IMR-90 (cell line): ENCODE results near the gene ZMIZ1. TPM values are rescaled to one million over a fixed set of nuclear protein-coding genes. Genes with fewer than 3 reads are reported as not detected.

Experiments
- ATAC-seq: fragments of 200-7000 bp; cut with Tn5 transposase; 2 replicates; pipeline ENCODE4 v1.9.1; 2020; ENCODE audit warnings: low read depth, mild to moderate bottlenecking, moderate library complexity
- BruUV-seq: library from RNA; stranded (reverse); fragments of 400-500 nt; replicated peaks from 2 replicates; lab custom pipeline; 2021; lab: Mats Ljungman, UMichigan
- CTCF ChIA-PET: fragments of 300-600 bp; formaldehyde crosslinking; extraction: SDS; loops from one replicate; lab custom pipeline; 2021; ENCODE audit warnings: antibody characterized with exemption; lab: Yijun Ruan, JAX
- POLR2A ChIA-PET: fragments of 300-600 bp; sonication (Branson Sonifier 250); formaldehyde crosslinking; loops from one replicate; lab custom pipeline; 2022; ENCODE audit warnings: antibody characterized with exemption; ENCODE audit not compliant: unreplicated experiment; lab: Charles Lee
- DNase-seq: peaks from one replicate; pipeline ENCODE4 v3.0.0; 2013
- H2AFZ ChIP-seq: replicated peaks from 2 replicates; pipeline ENCODE3; 2013; ENCODE audit warnings: low read length, mild to moderate bottlenecking; ENCODE audit not compliant: poor library complexity
- H2AK5ac ChIP-seq: 2 replicates; pipeline ENCODE4 v1.6.1; 2013; ENCODE audit warnings: low read depth, low read length, inconsistent platforms
- H2AK9ac ChIP-seq: replicated peaks from 2 replicates; pipeline ENCODE3; 2013; ENCODE audit warnings: mild to moderate bottlenecking, low read depth, low read length, moderate library complexity; ENCODE audit not compliant: poor library complexity
- H2BK120ac ChIP-seq: 2 replicates; pipeline ENCODE4 v1.6.1; 2013; ENCODE audit warnings: low read depth, low read length, inconsistent platforms
- H2BK15ac ChIP-seq: 3 replicates; pipeline ENCODE4 v1.6.1; 2013; ENCODE audit warnings: low read depth, low read length, inconsistent platforms
- H2BK20ac ChIP-seq: 2 replicates; pipeline ENCODE4 v1.6.1; 2013; ENCODE audit warnings: low read depth, mild to moderate bottlenecking, inconsistent platforms, low read length, moderate library complexity
- H2BK5ac ChIP-seq: 2 replicates; pipeline ENCODE4 v1.6.1; 2013; ENCODE audit warnings: mild to moderate bottlenecking, low read depth, low read length, inconsistent platforms; ENCODE audit not compliant: poor library complexity, severe bottlenecking
- H3K14ac ChIP-seq: replicated peaks from 2 replicates; pipeline ENCODE4 v1.6.1; 2013; ENCODE audit warnings: low read depth, low read length, inconsistent platforms
- H3K18ac ChIP-seq: 2 replicates; pipeline ENCODE4 v1.6.1; 2013; ENCODE audit warnings: low read depth, low read length, control low read depth
- H3K23ac ChIP-seq: 2 replicates; pipeline ENCODE4 v1.6.1; 2013; ENCODE audit warnings: low read depth, low read length, inconsistent platforms
- H3K27ac ChIP-seq: 2 replicates; pipeline ENCODE4 v1.5.1; 2013; ENCODE audit warnings: mild to moderate bottlenecking, control low read depth, low read length; ENCODE audit not compliant: insufficient read depth
- H3K27me3 ChIP-seq: 2 replicates; pipeline ENCODE4 v1.6.1; 2013; ENCODE audit warnings: low read length; ENCODE audit not compliant: control insufficient read depth, insufficient read depth
- H3K36me3 ChIP-seq: 2 replicates; pipeline ENCODE4 v1.6.1; 2013; ENCODE audit warnings: low read length, mixed read lengths; ENCODE audit not compliant: control insufficient read depth, insufficient read depth
- H3K4ac ChIP-seq: 2 replicates; pipeline ENCODE4 v1.6.1; 2013; ENCODE audit warnings: low read depth, low read length, inconsistent platforms
- H3K4me1 ChIP-seq: 2 replicates; pipeline ENCODE4 v1.6.1; 2013; ENCODE audit warnings: low read length, mixed read lengths; ENCODE audit not compliant: control insufficient read depth, insufficient read depth
- H3K4me2 ChIP-seq: 2 replicates; pipeline ENCODE4 v1.6.1; 2013; ENCODE audit warnings: low read depth, mild to moderate bottlenecking, control low read depth, low read length, moderate library complexity
- H3K4me3 ChIP-seq: 2 replicates; pipeline ENCODE4 v1.5.1; 2013; ENCODE audit warnings: low read depth, mild to moderate bottlenecking, control low read depth, low read length, moderate library complexity; ENCODE audit not compliant: insufficient read depth
- H3K56ac ChIP-seq: 2 replicates; pipeline ENCODE4 v1.6.1; 2013; ENCODE audit warnings: low read length, inconsistent platforms; ENCODE audit not compliant: insufficient read depth; ENCODE audit errors: extremely low read depth
- H3K79me1 ChIP-seq, 2 experiments: 2 replicates each; pipeline ENCODE4 v1.6.1; 2013; ENCODE audit warnings: low read length in 2 of 2, inconsistent platforms in 1 of 2, low read depth in 1 of 2
- H3K9ac ChIP-seq: 2 replicates; pipeline ENCODE4 v1.6.1; 2013; ENCODE audit warnings: low read depth, low read length, control low read depth
- H3K9me1 ChIP-seq: 2 replicates; pipeline ENCODE4 v1.6.1; 2013; ENCODE audit warnings: low read length, inconsistent platforms; ENCODE audit not compliant: insufficient read depth
- H3K9me3 ChIP-seq: 2 replicates; pipeline ENCODE4 v1.6.1; 2013; ENCODE audit warnings: low read length; ENCODE audit not compliant: control insufficient read depth, insufficient read depth
- H4K20me1 ChIP-seq: 2 replicates; pipeline ENCODE4 v1.6.1; 2013; ENCODE audit warnings: low read length, inconsistent platforms; ENCODE audit not compliant: insufficient read depth
- H4K5ac ChIP-seq: 2 replicates; pipeline ENCODE4 v1.6.1; 2013; ENCODE audit warnings: mild to moderate bottlenecking, low read depth, low read length, control low read depth
- H4K8ac ChIP-seq, 2 experiments: 2 replicates each; pipeline ENCODE4 v1.6.1; 2013; ENCODE audit warnings: low read depth in 2 of 2, low read length in 2 of 2, control low read depth in 1 of 2, inconsistent platforms in 1 of 2
- H4K91ac ChIP-seq: 2 replicates; pipeline ENCODE4 v1.6.1; 2013; ENCODE audit warnings: low read depth, low read length, inconsistent platforms; ENCODE audit not compliant: insufficient read depth
- BHLHE40 ChIP-seq: fragments of 150-350 bp; IDR thresholded peaks from 2 replicates; pipeline ENCODE4 v1.6.1; 2016; ENCODE audit warnings: mild to moderate bottlenecking, low read depth, low read length
- CEBPB ChIP-seq: IDR thresholded peaks from 2 replicates; pipeline ENCODE4 v1.6.1; 2012; ENCODE audit warnings: low read depth, low read length, improper control_type of control experiment
- CHD1 ChIP-seq: IDR thresholded peaks from 2 replicates; pipeline ENCODE4 v1.6.1; 2012; ENCODE audit warnings: low read depth, low read length, improper control_type of control experiment
- CTCF ChIP-seq: conservative IDR thresholded peaks from 2 replicates; pipeline ENCODE4 v1.5.1; 2012; ENCODE audit warnings: mild to moderate bottlenecking, low read depth, low read length, improper control_type of control experiment
- MAZ ChIP-seq: IDR thresholded peaks from 2 replicates; pipeline ENCODE4 v1.6.1; 2012; ENCODE audit warnings: low read depth, mild to moderate bottlenecking, low read length, improper control_type of control experiment, moderate library complexity, borderline replicate concordance
- NFE2L2 ChIP-seq: fragments of 150-350 bp; IDR thresholded peaks from 2 replicates; pipeline ENCODE4 v1.6.1; 2016; ENCODE audit warnings: low read depth, mild to moderate bottlenecking, low read length
- RAD21 ChIP-seq: IDR thresholded peaks from 2 replicates; pipeline ENCODE4 v1.6.1; 2012; ENCODE audit warnings: low read length, improper control_type of control experiment
- SMC3 ChIP-seq: fragments of 150-350 bp; IDR thresholded peaks from 2 replicates; pipeline ENCODE4 v1.6.1; 2016; ENCODE audit warnings: low read depth, mild to moderate bottlenecking, antibody characterized with exemption, low read length, moderate library complexity
- WGBS, 2 experiments: methylation state at CpG; one replicate each; pipeline versions ENCODE4 v1.1.5 to v1.1.7; 2013; ENCODE audit warnings: missing lambda C conversion rate in 2 of 2; ENCODE audit not compliant: insufficient read length in 1 of 2; ENCODE audit errors: extremely low coverage in 2 of 2; 5-methylcytosine and 5-hydroxymethylcytosine counted together
- dilution Hi-C: fragments of 300-500 bp; cut with HindIII; formaldehyde crosslinking; loops from one replicate; pipeline ENCODE4 v1.14.3; 2018; ENCODE audit warnings: low sequenced_read_pairs; ENCODE audit not compliant: unreplicated experiment
- in situ Hi-C: fragments of 300-500 bp; cut with MboI; formaldehyde crosslinking; loops from 3 replicates; pipeline ENCODE4 v1.14.3; 2019; ENCODE audit warnings: low sequenced_read_pairs, inconsistent platforms, mixed read lengths
- intact Hi-C: fragments of 100-400 bp; cut with micrococcal nuclease; formaldehyde crosslinking; loops from 2 replicates; pipeline ENCODE4 v1.10.0; 2022
- polyA plus RNA-seq, 3 experiments: library from polyadenylated mRNA; depleted of rRNA; stranded (reverse); fragments of >200 nt; gene quantifications; 2 replicates each; pipeline ENCODE4 v1.2.3, GENCODE V29; 2012; ENCODE audit warnings: low replicate concordance in 1 of 3
- total RNA-seq: library from RNA; depleted of rRNA; stranded (reverse); fragments of >200 nt; gene quantifications from 2 replicates; pipeline ENCODE4 v1.2.3, GENCODE V29; 2012

ZMIZ1 gene
- total and polyA plus RNA-seq, 2 of the 4 experiments (the other 2 are of a cell fraction) = 6.6 to 48.7 TPM

GRCh38 chr10:79139124-79139835 lies 70.5 kb downstream of the ZMIZ1 start (continued):
- TF ChIP-seq CTCF = no peak

GRCh38 chr10:79140085-79140793 lies 71.5 kb downstream of the ZMIZ1 start:
- Histone ChIP-seq H2AK9ac (peak overlapping the region; percentile 90), H3K56ac (peak overlapping the region; percentile 94; the same call in 1 of the 2 replicates), H3K27ac (peak overlapping the region; percentile 96), H3K27me3 (no peaks in the 10 kb centered on the region), H3K79me1 (peaks cover 41 to 92% of the 10 kb centered on the region in 2 experiments), H3K4me2 (no peak overlapping the region), H3K23ac (peak overlapping the region; percentile 98), H2BK15ac (peak overlapping the region; percentile 72; the same call in 2 of the 3 replicates), H4K91ac (peak overlapping the region; percentile 88), H3K9me1 (peaks cover 52% of the 10 kb centered on the region), H2AFZ (peak overlapping the region; percentile 34), H4K20me1 (0 out of 2 replicates have a peak, but pooled peaks cover 15% of the 10 kb centered on the region), H3K9ac (peak overlapping the region; percentile 61), H2BK120ac (peak overlapping the region; percentile 93), H2BK5ac (peak overlapping the region; percentile 89), H3K18ac (peak overlapping the region; percentile 71), H3K14ac (peak overlapping the region; percentile 93), H3K4me1 (peaks cover 72% of the 10 kb centered on the region), H4K8ac (peak overlapping the region; percentile 65 to 94), H4K5ac (peak overlapping the region; percentile 58), H2AK5ac (peak overlapping the region; percentile 97), H2BK20ac (peak overlapping the region; percentile 75), H3K4ac (peak overlapping the region; percentile 96), H3K9me3 (no peaks in the 10 kb centered on the region), H3K4me3 (no peak overlapping the region), H3K36me3 (peaks cover 43% of the 10 kb centered on the region)
- WGBS, 2 experiments = 94 to 96% methylated on average over 1 to 4 of the region's 7 CpGs
- CTCF ChIA-PET = no interaction called here
- BruUV-seq = no TSS peak
- TF ChIP-seq NFE2L2 (no peak), MAZ (no peak), BHLHE40 (no peak), SMC3 (no peak), CHD1 (no peak), CEBPB (no peak), RAD21 (no peak)
- in situ Hi-C loops = no loop called here
- dilution Hi-C loops = no loop called here
- DNase-seq (no peak), ATAC-seq (no peak)
- POLR2A ChIA-PET = no interaction called here
- intact Hi-C loops = no loop called here
